ENCODE data around the gene CDKN2AIP.

Gene CDKN2AIP

GRCh38 chr4:183467246-183467645, 22.8 kb downstream of the CDKN2AIP start:
- no peaks in the 10 kb centered on the region; the same call in 1 of the 2 replicates for H3K9me3 ChIP-seq (ENCODE audit: insufficient read depth, low read depth, low read length)
- H2AFZ ChIP-seq (ENCODE audit: low read length): no peak overlapping the region
- no peaks in the 10 kb centered on the region for H3K79me2 ChIP-seq (ENCODE audit: insufficient read depth, low read length)
- H3K4me1 ChIP-seq (ENCODE audit: insufficient read depth, low read length, poor library complexity, severe bottlenecking): no peaks in the 10 kb centered on the region
- H3K27me3 ChIP-seq (ENCODE audit: insufficient read depth, low read length, poor library complexity, severe bottlenecking): no peaks in the 10 kb centered on the region
- TF ChIP-seq CTCF (conservative IDR thresholded peaks at IDR 0.05; ENCODE audit: low read length) (no peak), EZH2phosphoT487 (IDR thresholded peaks at IDR 0.05; ENCODE audit: borderline replicate concordance) (no peak)
- H4K20me1 ChIP-seq (ENCODE audit: insufficient read depth, low read length, poor library complexity, severe bottlenecking): no peaks in the 10 kb centered on the region
- H3K9ac ChIP-seq (ENCODE audit: low read depth, low read length, poor library complexity, severe bottlenecking): no peak overlapping the region
- H3K9me2 ChIP-seq (replicated peaks; ENCODE audit: low read depth, low read length): no peaks in the 10 kb centered on the region
- no peak overlapping the region for H3K4me2 ChIP-seq (ENCODE audit: low read depth, low read length, poor library complexity, severe bottlenecking)
- no peaks in the 10 kb centered on the region for H3K36me3 ChIP-seq (ENCODE audit: insufficient read depth, low read length)
- H3K4me3 ChIP-seq (ENCODE audit: low read length, poor library complexity, severe bottlenecking): no peak overlapping the region
- H3F3A ChIP-seq (ENCODE audit: low read depth): no peaks in the 10 kb centered on the region

- H3F3A ChIP-seq (ENCODE audit: low read depth): no peaks in the 10 kb centered on the region
- H3K9me2 ChIP-seq (replicated peaks; ENCODE audit: low read depth, low read length): no peaks in the 10 kb centered on the region
- no peak for TF ChIP-seq CTCF (conservative IDR thresholded peaks at IDR 0.05; ENCODE audit: low read length)
- TF ChIP-seq EZH2phosphoT487 (IDR thresholded peaks at IDR 0.05; ENCODE audit: borderline replicate concordance): no peak
- H2AFZ ChIP-seq (ENCODE audit: low read length): no peak overlapping the region
- no peaks in the 10 kb centered on the region for H3K4me1 ChIP-seq (ENCODE audit: insufficient read depth, low read length, poor library complexity, severe bottlenecking)
- no peak overlapping the region for H3K9ac ChIP-seq (ENCODE audit: low read depth, low read length, poor library complexity, severe bottlenecking)
- no peaks in the 10 kb centered on the region for H3K36me3 ChIP-seq (ENCODE audit: insufficient read depth, low read length)
- H3K4me2 ChIP-seq (ENCODE audit: low read depth, low read length, poor library complexity, severe bottlenecking): no peak overlapping the region
- H3K27me3 ChIP-seq (ENCODE audit: insufficient read depth, low read length, poor library complexity, severe bottlenecking): no peaks in the 10 kb centered on the region
- H4K20me1 ChIP-seq (ENCODE audit: insufficient read depth, low read length, poor library complexity, severe bottlenecking): no peaks in the 10 kb centered on the region
- no peak overlapping the region for H3K4me3 ChIP-seq (ENCODE audit: low read length, poor library complexity, severe bottlenecking)
- no peaks in the 10 kb centered on the region for H3K79me2 ChIP-seq (ENCODE audit: insufficient read depth, low read length)
- no peaks in the 10 kb centered on the region; the same call in 1 of the 2 replicates for H3K9me3 ChIP-seq (ENCODE audit: insufficient read depth, low read depth, low read length)
These were observed 24.0 kb downstream of the CDKN2AIP start for GRCh38 chr4:183468210-183469095.

GRCh38 chr4:183469285-183469684, 24.8 kb downstream of the CDKN2AIP start:
- no peaks in the 10 kb centered on the region for H3K79me2 ChIP-seq (ENCODE audit: insufficient read depth, low read length)
- no peak overlapping the region for H3K4me3 ChIP-seq (ENCODE audit: low read length, poor library complexity, severe bottlenecking)
- no peak overlapping the region for H3K4me2 ChIP-seq (ENCODE audit: low read depth, low read length, poor library complexity, severe bottlenecking)
- H3K9me2 ChIP-seq (replicated peaks; ENCODE audit: low read depth, low read length): no peaks in the 10 kb centered on the region
- H3K27me3 ChIP-seq (ENCODE audit: insufficient read depth, low read length, poor library complexity, severe bottlenecking): no peaks in the 10 kb centered on the region
- H4K20me1 ChIP-seq (ENCODE audit: insufficient read depth, low read length, poor library complexity, severe bottlenecking): no peaks in the 10 kb centered on the region
- H3F3A ChIP-seq (ENCODE audit: low read depth): no peaks in the 10 kb centered on the region
- no peaks in the 10 kb centered on the region for H3K4me1 ChIP-seq (ENCODE audit: insufficient read depth, low read length, poor library complexity, severe bottlenecking)
- no peak overlapping the region for H2AFZ ChIP-seq (ENCODE audit: low read length)
- TF ChIP-seq CTCF (conservative IDR thresholded peaks at IDR 0.05; ENCODE audit: low read length) (no peak), EZH2phosphoT487 (IDR thresholded peaks at IDR 0.05; ENCODE audit: borderline replicate concordance) (no peak)
- H3K36me3 ChIP-seq (ENCODE audit: insufficient read depth, low read length): no peaks in the 10 kb centered on the region
- H3K9me3 ChIP-seq (ENCODE audit: insufficient read depth, low read depth, low read length): no peaks in the 10 kb centered on the region; the same call in 1 of the 2 replicates
- no peak overlapping the region for H3K9ac ChIP-seq (ENCODE audit: low read depth, low read length, poor library complexity, severe bottlenecking)

All from Loucy (cell line).